ENCODE data around the gene LIPT2. TPM values are rescaled to one million over a fixed set of nuclear protein-coding genes. Genes with fewer than 3 reads are reported as not detected.

The LIPT2 gene
- total and polyA plus RNA-seq, 4 donors = 2.3 to 7.9 (median 5.9) TPM

DNA sequence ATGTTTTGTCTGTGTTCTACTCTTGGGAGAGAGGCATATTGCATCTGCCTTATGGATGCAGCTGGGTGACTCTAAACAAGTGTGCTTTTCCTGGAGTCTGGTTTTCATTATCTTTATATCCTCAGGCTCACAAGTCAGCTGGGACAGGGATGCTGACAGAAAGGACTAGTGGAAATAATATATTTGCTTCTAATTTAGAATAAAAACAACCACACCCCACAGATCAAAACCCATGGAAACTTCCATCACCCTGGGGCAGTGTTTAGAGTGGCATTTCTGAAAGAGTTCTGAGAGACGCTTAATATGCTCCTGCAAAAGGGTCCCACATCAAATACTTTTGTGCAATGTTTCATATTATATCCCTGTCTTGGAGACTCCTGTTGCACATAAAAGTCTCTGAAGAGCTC, 47.0 kb downstream of the LIPT2 start (continued):
- TF ChIP-seq, protein P1, sequence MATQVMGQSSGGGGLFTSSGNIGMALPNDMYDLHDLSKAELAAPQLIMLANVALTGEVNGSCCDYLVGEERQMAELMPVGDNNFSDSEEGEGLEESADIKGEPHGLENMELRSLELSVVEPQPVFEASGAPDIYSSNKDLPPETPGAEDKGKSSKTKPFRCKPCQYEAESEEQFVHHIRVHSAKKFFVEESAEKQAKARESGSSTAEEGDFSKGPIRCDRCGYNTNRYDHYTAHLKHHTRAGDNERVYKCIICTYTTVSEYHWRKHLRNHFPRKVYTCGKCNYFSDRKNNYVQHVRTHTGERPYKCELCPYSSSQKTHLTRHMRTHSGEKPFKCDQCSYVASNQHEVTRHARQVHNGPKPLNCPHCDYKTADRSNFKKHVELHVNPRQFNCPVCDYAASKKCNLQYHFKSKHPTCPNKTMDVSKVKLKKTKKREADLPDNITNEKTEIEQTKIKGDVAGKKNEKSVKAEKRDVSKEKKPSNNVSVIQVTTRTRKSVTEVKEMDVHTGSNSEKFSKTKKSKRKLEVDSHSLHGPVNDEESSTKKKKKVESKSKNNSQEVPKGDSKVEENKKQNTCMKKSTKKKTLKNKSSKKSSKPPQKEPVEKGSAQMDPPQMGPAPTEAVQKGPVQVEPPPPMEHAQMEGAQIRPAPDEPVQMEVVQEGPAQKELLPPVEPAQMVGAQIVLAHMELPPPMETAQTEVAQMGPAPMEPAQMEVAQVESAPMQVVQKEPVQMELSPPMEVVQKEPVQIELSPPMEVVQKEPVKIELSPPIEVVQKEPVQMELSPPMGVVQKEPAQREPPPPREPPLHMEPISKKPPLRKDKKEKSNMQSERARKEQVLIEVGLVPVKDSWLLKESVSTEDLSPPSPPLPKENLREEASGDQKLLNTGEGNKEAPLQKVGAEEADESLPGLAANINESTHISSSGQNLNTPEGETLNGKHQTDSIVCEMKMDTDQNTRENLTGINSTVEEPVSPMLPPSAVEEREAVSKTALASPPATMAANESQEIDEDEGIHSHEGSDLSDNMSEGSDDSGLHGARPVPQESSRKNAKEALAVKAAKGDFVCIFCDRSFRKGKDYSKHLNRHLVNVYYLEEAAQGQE (IDR thresholded peaks at IDR 0.05) = no peak
- TF ChIP-seq SP1 (IDR thresholded peaks at IDR 0.05) = no peak
- no peak for TF ChIP-seq RAD21 (IDR thresholded peaks at IDR 0.05)
- TF ChIP-seq YY1 (IDR thresholded peaks at IDR 0.05) = no peak

DNA sequence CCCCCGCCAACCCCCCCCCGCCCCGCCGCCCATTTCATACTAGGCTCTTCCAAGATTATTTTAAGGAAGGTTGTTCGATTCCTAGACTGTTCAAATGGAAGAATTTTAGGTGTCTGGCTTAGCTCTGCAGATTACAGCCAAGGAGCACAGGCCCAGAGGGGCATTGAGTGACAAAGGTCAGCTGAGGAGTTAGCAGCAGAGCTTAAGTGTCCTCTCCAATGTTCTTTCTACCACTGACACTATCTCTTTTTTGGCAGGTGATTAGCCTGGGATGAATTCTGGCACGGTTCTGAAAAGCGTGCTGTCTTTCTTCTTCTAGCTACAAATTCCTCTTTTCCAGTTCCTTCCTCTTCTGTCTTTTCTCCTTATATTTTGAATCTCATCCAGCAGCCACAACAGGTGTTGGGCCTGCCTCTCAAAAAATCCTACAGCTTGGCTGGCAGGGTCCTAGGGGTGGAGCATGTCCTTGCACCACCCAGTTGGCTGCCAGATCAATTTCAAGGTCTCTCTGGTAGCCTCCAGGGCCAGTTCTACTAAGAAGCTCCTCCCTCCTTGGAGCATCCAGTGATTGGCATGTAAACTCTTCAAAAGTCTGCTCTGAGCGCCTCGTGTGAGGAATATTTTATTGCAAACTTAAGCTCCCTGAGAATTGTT, 49.2 kb downstream of the LIPT2 start:
- peaks cover 0 to 6% (median 0%) of the 10 kb centered on the region in 4 donors for H3K4me1 ChIP-seq (ENCODE audit: control insufficient read depth in 4 of 4, insufficient read depth in 4 of 4, low read length in 3 of 4)
- no peaks in the 10 kb centered on the region for H3K27me3 ChIP-seq (ENCODE audit: control insufficient read depth in 4 of 4, insufficient read depth in 4 of 4, low read length in 3 of 4)
- 80% methylated on average over 9 of the region's 9 CpGs for WGBS
- H3K9ac ChIP-seq (ENCODE audit: low read depth in 1 of 2, low read length in 2 of 2) = no peak overlapping the region
- TF ChIP-seq, protein P2, sequence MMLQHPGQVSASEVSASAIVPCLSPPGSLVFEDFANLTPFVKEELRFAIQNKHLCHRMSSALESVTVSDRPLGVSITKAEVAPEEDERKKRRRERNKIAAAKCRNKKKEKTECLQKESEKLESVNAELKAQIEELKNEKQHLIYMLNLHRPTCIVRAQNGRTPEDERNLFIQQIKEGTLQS (IDR thresholded peaks at IDR 0.05) = no peak
- no peak for TF ChIP-seq FOXA1 (IDR thresholded peaks at IDR 0.05)
- no peak for TF ChIP-seq TAF1 (conservative IDR thresholded peaks at IDR 0.05)
- TF ChIP-seq HNF4A (conservative IDR thresholded peaks at IDR 0.05) = no peak
- TF ChIP-seq RAD21 (IDR thresholded peaks at IDR 0.05) = no peak
- TF ChIP-seq RXRA (IDR thresholded peaks at IDR 0.05) = no peak
- no peak for TF ChIP-seq FOXA2 (IDR thresholded peaks at IDR 0.05)
- no peak for TF ChIP-seq GABPA (IDR thresholded peaks at IDR 0.05 in 1 of 2, conservative IDR thresholded peaks at IDR 0.05 in 1 of 2)
- TF ChIP-seq HNF4G (IDR thresholded peaks at IDR 0.05) = no peak
- no peak for TF ChIP-seq SP1 (IDR thresholded peaks at IDR 0.05)
- TF ChIP-seq, protein P1 (IDR thresholded peaks at IDR 0.05) = no peak
- no peak overlapping the region for H3K27ac ChIP-seq (ENCODE audit: low read depth in 1 of 2, low read length in 2 of 2)
- no peak overlapping the region for H3K4me3 ChIP-seq (ENCODE audit: low read depth in 1 of 3, low read length in 3 of 3)
- no peaks in the 10 kb centered on the region for H3K9me3 ChIP-seq (ENCODE audit: control insufficient read depth in 4 of 4, low read length in 3 of 4)
- H3K36me3 ChIP-seq (ENCODE audit: control insufficient read depth in 4 of 4, insufficient read depth in 3 of 4, low read depth in 1 of 4, low read length in 3 of 4) = no peaks in the 10 kb centered on the region
- no peak for DNase-seq (ENCODE audit: low spot score)
